Measurements from ENCODE around the gene HK3. TPM values are rescaled to one million over a fixed set of nuclear protein-coding genes. Genes with fewer than 3 reads are reported as not detected.

The HK3 gene
- total and polyA plus RNA-seq, 2 experiments from 2014 or later, result not detected

DNA sequence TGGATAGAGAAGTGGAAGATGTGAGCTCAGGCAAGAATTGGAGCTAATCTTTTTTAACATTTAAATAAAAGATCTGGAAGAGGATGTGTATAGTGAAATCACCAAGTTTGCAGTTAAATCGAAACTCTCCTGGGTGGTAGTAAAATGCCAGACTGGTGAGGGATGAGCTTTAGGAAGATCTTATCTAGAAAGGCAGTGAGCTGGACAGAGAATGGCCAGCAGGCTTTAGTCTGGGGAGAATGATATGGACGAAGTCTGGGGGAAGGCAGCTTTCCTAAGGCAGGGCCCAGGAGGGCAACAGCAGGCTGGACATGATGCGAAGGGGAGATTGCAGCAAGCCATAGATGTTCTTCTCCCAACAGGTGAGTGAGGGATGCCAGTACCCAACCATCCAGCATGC, 63.2 kb downstream of the HK3 start (continued):
- TF ChIP-seq, protein P1, sequence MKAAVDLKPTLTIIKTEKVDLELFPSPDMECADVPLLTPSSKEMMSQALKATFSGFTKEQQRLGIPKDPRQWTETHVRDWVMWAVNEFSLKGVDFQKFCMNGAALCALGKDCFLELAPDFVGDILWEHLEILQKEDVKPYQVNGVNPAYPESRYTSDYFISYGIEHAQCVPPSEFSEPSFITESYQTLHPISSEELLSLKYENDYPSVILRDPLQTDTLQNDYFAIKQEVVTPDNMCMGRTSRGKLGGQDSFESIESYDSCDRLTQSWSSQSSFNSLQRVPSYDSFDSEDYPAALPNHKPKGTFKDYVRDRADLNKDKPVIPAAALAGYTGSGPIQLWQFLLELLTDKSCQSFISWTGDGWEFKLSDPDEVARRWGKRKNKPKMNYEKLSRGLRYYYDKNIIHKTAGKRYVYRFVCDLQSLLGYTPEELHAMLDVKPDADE (IDR thresholded peaks at IDR 0.05), result no peak
- TF ChIP-seq EZH2phosphoT487 (IDR thresholded peaks at IDR 0.05; ENCODE audit: unreplicated experiment), result no peak
- TF ChIP-seq STAT1 (IDR thresholded peaks at IDR 0.05; ENCODE audit: unreplicated experiment), result no peak

DNA sequence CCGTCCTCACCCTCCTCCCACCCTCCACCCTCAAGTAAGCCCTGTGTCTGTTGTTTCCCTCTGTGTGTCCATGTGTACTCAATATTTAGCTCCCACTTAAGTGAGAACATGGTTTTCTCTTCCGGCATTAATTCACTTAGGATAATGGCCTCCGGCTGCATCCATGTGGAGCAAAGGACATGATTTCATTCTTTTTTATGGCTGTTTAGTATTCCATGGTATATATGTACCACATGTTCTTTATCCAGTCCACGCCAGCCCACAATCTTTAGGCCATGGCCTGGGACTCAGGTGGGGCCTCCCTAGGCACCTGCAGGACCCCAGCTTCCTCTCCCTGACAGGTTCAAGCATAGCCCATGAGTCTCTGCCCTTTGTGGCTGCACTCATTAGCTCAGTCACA, 65.9 kb downstream of the HK3 start:
- no peak overlapping the region for H3K4me2 ChIP-seq
- H4K20me1 ChIP-seq (replicated peaks; ENCODE audit: insufficient read depth), result peaks cover 5% of the 10 kb centered on the region
- Mint-ChIP-seq H3K4me3 (no peak overlapping the region), H3K9me3 (no peaks in the 10 kb centered on the region), H3K27me3 (ENCODE audit: insufficient read depth, low read depth, poor library complexity) (peaks cover 22% of the 10 kb centered on the region), H3K4me1 (peaks cover 6% of the 10 kb centered on the region; the same call in 1 of the 3 replicates), H3K36me3 (ENCODE audit: low read depth) (no peaks in the 10 kb centered on the region), H3K27ac (no peak overlapping the region)
- H3K27me3 ChIP-seq (ENCODE audit: insufficient read depth), result peaks cover 6% of the 10 kb centered on the region
- H3K4me1 ChIP-seq (ENCODE audit: insufficient read depth), result no peaks in the 10 kb centered on the region
- no peak overlapping the region for H2AFZ ChIP-seq
- H3K9me2 ChIP-seq (ENCODE audit: insufficient read depth), result no peaks in the 10 kb centered on the region
- H3K27ac ChIP-seq (ENCODE audit: low read depth), result no peak overlapping the region
- H3F3A ChIP-seq (replicated peaks; ENCODE audit: low read depth), result no peaks in the 10 kb centered on the region
- H3K36me3 ChIP-seq (ENCODE audit: insufficient read depth), result no peaks in the 10 kb centered on the region
- no peaks in the 10 kb centered on the region for H3K79me2 ChIP-seq (replicated peaks; ENCODE audit: insufficient read depth)
- ATAC-seq (no peak), DNase-seq (ENCODE audit: low spot score) (no peak)
- no peak overlapping the region for H3K4me3 ChIP-seq
- TF ChIP-seq ZNF331 (CRISPR knock-in tag; IDR thresholded peaks at IDR 0.05; ENCODE audit: low read depth) (no peak), STAT1 (IDR thresholded peaks at IDR 0.05; ENCODE audit: unreplicated experiment) (no peak), POLR2AphosphoS5 (IDR thresholded peaks at IDR 0.05; ENCODE audit: low read depth) (no peak), CREB1 (CRISPR knock-in tag; IDR thresholded peaks at IDR 0.05; ENCODE audit: low read depth) (no peak), EZH2 (IDR thresholded peaks at IDR 0.05; ENCODE audit: low read depth, unreplicated experiment) (no peak), NANOG (IDR thresholded peaks at IDR 0.05; ENCODE audit: borderline replicate concordance) (no peak), JUNB (IDR thresholded peaks at IDR 0.05; ENCODE audit: unreplicated experiment) (no peak)
- TF ChIP-seq, protein P2, sequence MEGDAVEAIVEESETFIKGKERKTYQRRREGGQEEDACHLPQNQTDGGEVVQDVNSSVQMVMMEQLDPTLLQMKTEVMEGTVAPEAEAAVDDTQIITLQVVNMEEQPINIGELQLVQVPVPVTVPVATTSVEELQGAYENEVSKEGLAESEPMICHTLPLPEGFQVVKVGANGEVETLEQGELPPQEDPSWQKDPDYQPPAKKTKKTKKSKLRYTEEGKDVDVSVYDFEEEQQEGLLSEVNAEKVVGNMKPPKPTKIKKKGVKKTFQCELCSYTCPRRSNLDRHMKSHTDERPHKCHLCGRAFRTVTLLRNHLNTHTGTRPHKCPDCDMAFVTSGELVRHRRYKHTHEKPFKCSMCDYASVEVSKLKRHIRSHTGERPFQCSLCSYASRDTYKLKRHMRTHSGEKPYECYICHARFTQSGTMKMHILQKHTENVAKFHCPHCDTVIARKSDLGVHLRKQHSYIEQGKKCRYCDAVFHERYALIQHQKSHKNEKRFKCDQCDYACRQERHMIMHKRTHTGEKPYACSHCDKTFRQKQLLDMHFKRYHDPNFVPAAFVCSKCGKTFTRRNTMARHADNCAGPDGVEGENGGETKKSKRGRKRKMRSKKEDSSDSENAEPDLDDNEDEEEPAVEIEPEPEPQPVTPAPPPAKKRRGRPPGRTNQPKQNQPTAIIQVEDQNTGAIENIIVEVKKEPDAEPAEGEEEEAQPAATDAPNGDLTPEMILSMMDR (conservative IDR thresholded peaks at IDR 0.05; ENCODE audit: low read depth in 2 of 2), result no peak
- TF ChIP-seq, protein P1 (IDR thresholded peaks at IDR 0.05), result no peak
- TF ChIP-seq, protein P3, sequence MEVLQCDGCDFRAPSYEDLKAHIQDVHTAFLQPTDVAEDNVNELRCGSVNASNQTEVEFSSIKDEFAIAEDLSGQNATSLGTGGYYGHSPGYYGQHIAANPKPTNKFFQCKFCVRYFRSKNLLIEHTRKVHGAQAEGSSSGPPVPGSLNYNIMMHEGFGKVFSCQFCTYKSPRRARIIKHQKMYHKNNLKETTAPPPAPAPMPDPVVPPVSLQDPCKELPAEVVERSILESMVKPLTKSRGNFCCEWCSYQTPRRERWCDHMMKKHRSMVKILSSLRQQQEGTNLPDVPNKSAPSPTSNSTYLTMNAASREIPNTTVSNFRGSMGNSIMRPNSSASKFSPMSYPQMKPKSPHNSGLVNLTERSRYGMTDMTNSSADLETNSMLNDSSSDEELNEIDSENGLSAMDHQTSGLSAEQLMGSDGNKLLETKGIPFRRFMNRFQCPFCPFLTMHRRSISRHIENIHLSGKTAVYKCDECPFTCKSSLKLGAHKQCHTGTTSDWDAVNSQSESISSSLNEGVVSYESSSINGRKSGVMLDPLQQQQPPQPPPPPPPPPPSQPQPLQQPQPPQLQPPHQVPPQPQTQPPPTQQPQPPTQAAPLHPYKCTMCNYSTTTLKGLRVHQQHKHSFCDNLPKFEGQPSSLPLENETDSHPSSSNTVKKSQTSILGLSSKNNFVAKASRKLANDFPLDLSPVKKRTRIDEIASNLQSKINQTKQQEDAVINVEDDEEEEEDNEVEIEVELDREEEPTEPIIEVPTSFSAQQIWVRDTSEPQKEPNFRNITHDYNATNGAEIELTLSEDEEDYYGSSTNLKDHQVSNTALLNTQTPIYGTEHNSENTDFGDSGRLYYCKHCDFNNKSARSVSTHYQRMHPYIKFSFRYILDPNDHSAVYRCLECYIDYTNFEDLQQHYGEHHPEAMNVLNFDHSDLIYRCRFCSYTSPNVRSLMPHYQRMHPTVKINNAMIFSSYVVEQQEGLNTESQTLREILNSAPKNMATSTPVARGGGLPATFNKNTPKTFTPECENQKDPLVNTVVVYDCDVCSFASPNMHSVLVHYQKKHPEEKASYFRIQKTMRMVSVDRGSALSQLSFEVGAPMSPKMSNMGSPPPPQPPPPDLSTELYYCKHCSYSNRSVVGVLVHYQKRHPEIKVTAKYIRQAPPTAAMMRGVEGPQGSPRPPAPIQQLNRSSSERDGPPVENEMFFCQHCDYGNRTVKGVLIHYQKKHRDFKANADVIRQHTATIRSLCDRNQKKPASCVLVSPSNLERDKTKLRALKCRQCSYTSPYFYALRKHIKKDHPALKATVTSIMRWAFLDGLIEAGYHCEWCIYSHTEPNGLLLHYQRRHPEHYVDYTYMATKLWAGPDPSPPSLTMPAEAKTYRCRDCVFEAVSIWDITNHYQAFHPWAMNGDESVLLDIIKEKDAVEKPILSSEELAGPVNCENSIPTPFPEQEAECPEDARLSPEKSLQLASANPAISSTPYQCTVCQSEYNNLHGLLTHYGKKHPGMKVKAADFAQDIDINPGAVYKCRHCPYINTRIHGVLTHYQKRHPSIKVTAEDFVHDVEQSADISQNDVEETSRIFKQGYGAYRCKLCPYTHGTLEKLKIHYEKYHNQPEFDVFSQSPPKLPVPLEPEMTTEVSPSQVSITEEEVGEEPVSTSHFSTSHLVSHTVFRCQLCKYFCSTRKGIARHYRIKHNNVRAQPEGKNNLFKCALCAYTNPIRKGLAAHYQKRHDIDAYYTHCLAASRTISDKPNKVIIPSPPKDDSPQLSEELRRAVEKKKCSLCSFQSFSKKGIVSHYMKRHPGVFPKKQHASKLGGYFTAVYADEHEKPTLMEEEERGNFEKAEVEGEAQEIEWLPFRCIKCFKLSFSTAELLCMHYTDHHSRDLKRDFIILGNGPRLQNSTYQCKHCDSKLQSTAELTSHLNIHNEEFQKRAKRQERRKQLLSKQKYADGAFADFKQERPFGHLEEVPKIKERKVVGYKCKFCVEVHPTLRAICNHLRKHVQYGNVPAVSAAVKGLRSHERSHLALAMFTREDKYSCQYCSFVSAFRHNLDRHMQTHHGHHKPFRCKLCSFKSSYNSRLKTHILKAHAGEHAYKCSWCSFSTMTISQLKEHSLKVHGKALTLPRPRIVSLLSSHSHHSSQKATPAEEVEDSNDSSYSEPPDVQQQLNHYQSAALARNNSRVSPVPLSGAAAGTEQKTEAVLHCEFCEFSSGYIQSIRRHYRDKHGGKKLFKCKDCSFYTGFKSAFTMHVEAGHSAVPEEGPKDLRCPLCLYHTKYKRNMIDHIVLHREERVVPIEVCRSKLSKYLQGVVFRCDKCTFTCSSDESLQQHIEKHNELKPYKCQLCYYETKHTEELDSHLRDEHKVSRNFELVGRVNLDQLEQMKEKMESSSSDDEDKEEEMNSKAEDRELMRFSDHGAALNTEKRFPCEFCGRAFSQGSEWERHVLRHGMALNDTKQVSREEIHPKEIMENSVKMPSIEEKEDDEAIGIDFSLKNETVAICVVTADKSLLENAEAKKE (CRISPR knock-in tag; IDR thresholded peaks at IDR 0.05), result no peak
- TF ChIP-seq, protein P4, sequence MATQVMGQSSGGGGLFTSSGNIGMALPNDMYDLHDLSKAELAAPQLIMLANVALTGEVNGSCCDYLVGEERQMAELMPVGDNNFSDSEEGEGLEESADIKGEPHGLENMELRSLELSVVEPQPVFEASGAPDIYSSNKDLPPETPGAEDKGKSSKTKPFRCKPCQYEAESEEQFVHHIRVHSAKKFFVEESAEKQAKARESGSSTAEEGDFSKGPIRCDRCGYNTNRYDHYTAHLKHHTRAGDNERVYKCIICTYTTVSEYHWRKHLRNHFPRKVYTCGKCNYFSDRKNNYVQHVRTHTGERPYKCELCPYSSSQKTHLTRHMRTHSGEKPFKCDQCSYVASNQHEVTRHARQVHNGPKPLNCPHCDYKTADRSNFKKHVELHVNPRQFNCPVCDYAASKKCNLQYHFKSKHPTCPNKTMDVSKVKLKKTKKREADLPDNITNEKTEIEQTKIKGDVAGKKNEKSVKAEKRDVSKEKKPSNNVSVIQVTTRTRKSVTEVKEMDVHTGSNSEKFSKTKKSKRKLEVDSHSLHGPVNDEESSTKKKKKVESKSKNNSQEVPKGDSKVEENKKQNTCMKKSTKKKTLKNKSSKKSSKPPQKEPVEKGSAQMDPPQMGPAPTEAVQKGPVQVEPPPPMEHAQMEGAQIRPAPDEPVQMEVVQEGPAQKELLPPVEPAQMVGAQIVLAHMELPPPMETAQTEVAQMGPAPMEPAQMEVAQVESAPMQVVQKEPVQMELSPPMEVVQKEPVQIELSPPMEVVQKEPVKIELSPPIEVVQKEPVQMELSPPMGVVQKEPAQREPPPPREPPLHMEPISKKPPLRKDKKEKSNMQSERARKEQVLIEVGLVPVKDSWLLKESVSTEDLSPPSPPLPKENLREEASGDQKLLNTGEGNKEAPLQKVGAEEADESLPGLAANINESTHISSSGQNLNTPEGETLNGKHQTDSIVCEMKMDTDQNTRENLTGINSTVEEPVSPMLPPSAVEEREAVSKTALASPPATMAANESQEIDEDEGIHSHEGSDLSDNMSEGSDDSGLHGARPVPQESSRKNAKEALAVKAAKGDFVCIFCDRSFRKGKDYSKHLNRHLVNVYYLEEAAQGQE (IDR thresholded peaks at IDR 0.05; ENCODE audit: unreplicated experiment), result no peak
